Measurements from ENCODE around the gene GLT1D1.

The GLT1D1 gene

GRCh38 chr12:128944956-128945355 lies 91.7 kb downstream of the GLT1D1 start:
- WGBS (ENCODE audit: insufficient coverage) = 98% methylated on average over 24 of the region's 27 CpGs
- peaks cover 0 to 10% (median 4%) of the 10 kb centered on the region in 4 experiments for H3K4me1 ChIP-seq (ENCODE audit: control extremely low read depth in 1 of 4, control insufficient read depth in 4 of 4, insufficient read depth in 4 of 4, low read length in 3 of 4)
- POLR2A ChIA-PET = no interaction called here
- H3K4me3 ChIP-seq (ENCODE audit: control insufficient read depth in 1 of 7, extremely low read depth in 1 of 7, insufficient read depth in 4 of 7, low read depth in 2 of 7, low read length in 6 of 7) = no peak overlapping the region
- DNase-seq = no peak
- CTCF ChIA-PET = interaction anchor here (1.0 kb wide), 1 partner anchor 9 kb away, joined by 4 read pairs; no protein-coding TSS in a partner anchor
- no peaks in the 10 kb centered on the region for H3K36me3 ChIP-seq (ENCODE audit: control insufficient read depth in 4 of 4, insufficient read depth in 4 of 4, low read length in 3 of 4)
- no peaks in the 10 kb centered on the region for H3K9me3 ChIP-seq (ENCODE audit: control extremely low read depth in 1 of 5, control insufficient read depth in 4 of 5, insufficient read depth in 2 of 5, low read depth in 1 of 5, low read length in 4 of 5)
- no peak overlapping the region for H3K27ac ChIP-seq (ENCODE audit: insufficient read depth in 1 of 2, low read depth in 1 of 2, low read length in 2 of 2, poor library complexity in 1 of 2, severe bottlenecking in 2 of 2)
- peaks cover 0 to 2% (median 0%) of the 10 kb centered on the region in 5 experiments for H3K27me3 ChIP-seq (replicated peaks in 2 of 5; ENCODE audit: control insufficient read depth in 4 of 5, insufficient read depth in 5 of 5, low read length in 4 of 5)

GRCh38 chr12:128947209-128947608 lies 93.9 kb downstream of the GLT1D1 start:
- no peaks in the 10 kb centered on the region for H3K9me3 ChIP-seq (ENCODE audit: control extremely low read depth in 1 of 5, control insufficient read depth in 4 of 5, insufficient read depth in 2 of 5, low read depth in 1 of 5, low read length in 4 of 5)
- H3K4me3 ChIP-seq (ENCODE audit: control insufficient read depth in 1 of 7, extremely low read depth in 1 of 7, insufficient read depth in 4 of 7, low read depth in 2 of 7, low read length in 6 of 7) = no peak overlapping the region
- WGBS (ENCODE audit: insufficient coverage) = 94% methylated on average over 7 of the region's 10 CpGs
- DNase-seq = no peak
- peaks cover 0 to 2% (median 0%) of the 10 kb centered on the region in 5 experiments for H3K27me3 ChIP-seq (replicated peaks in 2 of 5; ENCODE audit: control insufficient read depth in 4 of 5, insufficient read depth in 5 of 5, low read length in 4 of 5)
- no peaks in the 10 kb centered on the region for H3K36me3 ChIP-seq (ENCODE audit: control insufficient read depth in 4 of 4, insufficient read depth in 4 of 4, low read length in 3 of 4)
- CTCF ChIA-PET = interaction anchor here (1.1 kb wide), 1 partner anchor 11 kb away, joined by 3 read pairs; no protein-coding TSS in a partner anchor
- POLR2A ChIA-PET = no interaction called here
- no peak overlapping the region for H3K27ac ChIP-seq (ENCODE audit: insufficient read depth in 1 of 2, low read depth in 1 of 2, low read length in 2 of 2, poor library complexity in 1 of 2, severe bottlenecking in 2 of 2)
- H3K4me1 ChIP-seq (ENCODE audit: control extremely low read depth in 1 of 4, control insufficient read depth in 4 of 4, insufficient read depth in 4 of 4, low read length in 3 of 4) = peaks cover 0 to 10% (median 4%) of the 10 kb centered on the region in 4 experiments

GRCh38 chr12:128949086-128949485 lies 95.8 kb downstream of the GLT1D1 start:
- H3K36me3 ChIP-seq (ENCODE audit: control insufficient read depth in 4 of 4, insufficient read depth in 4 of 4, low read length in 3 of 4) = no peaks in the 10 kb centered on the region
- POLR2A ChIA-PET = no interaction called here
- no CpG with 5 or more reads among the region's 5 CpGs for WGBS (ENCODE audit: insufficient coverage)
- CTCF ChIA-PET = no interaction called here
- H3K4me3 ChIP-seq (ENCODE audit: control insufficient read depth in 1 of 7, extremely low read depth in 1 of 7, insufficient read depth in 4 of 7, low read depth in 2 of 7, low read length in 6 of 7) = no peak overlapping the region
- DNase-seq = no peak
- H3K4me1 ChIP-seq (ENCODE audit: control extremely low read depth in 1 of 4, control insufficient read depth in 4 of 4, insufficient read depth in 4 of 4, low read length in 3 of 4) = peaks cover 0 to 10% (median 4%) of the 10 kb centered on the region in 4 experiments
- H3K9me3 ChIP-seq (ENCODE audit: control extremely low read depth in 1 of 5, control insufficient read depth in 4 of 5, insufficient read depth in 2 of 5, low read depth in 1 of 5, low read length in 4 of 5) = no peaks in the 10 kb centered on the region
- no peak overlapping the region for H3K27ac ChIP-seq (ENCODE audit: insufficient read depth in 1 of 2, low read depth in 1 of 2, low read length in 2 of 2, poor library complexity in 1 of 2, severe bottlenecking in 2 of 2)
- peaks cover 0 to under 1% (median 0%) of the 10 kb centered on the region in 5 experiments for H3K27me3 ChIP-seq (replicated peaks in 2 of 5; ENCODE audit: control insufficient read depth in 4 of 5, insufficient read depth in 5 of 5, low read length in 4 of 5)

- Histone ChIP-seq H3K27ac (ENCODE audit: insufficient read depth in 1 of 2, low read depth in 1 of 2, low read length in 2 of 2, poor library complexity in 1 of 2, severe bottlenecking in 2 of 2) (no peak overlapping the region), H3K9me3 (ENCODE audit: control extremely low read depth in 1 of 5, control insufficient read depth in 4 of 5, insufficient read depth in 2 of 5, low read depth in 1 of 5, low read length in 4 of 5) (no peaks in the 10 kb centered on the region), H3K27me3 (replicated peaks in 2 of 5; ENCODE audit: control insufficient read depth in 4 of 5, insufficient read depth in 5 of 5, low read length in 4 of 5) (peaks cover 0 to 7% (median 0%) of the 10 kb centered on the region in 5 experiments), H3K4me3 (ENCODE audit: control insufficient read depth in 1 of 7, extremely low read depth in 1 of 7, insufficient read depth in 4 of 7, low read depth in 2 of 7, low read length in 6 of 7) (no peak overlapping the region), H3K36me3 (ENCODE audit: control insufficient read depth in 4 of 4, insufficient read depth in 4 of 4, low read length in 3 of 4) (no peaks in the 10 kb centered on the region), H3K4me1 (ENCODE audit: control extremely low read depth in 1 of 4, control insufficient read depth in 4 of 4, insufficient read depth in 4 of 4, low read length in 3 of 4) (peaks cover 0 to 10% (median 4%) of the 10 kb centered on the region in 4 experiments)
- ChIA-PET POLR2A (no interaction called here), CTCF (no interaction called here)
- DNase-seq = no peak
- WGBS (ENCODE audit: insufficient coverage) = 90% methylated on average over 12 of the region's 13 CpGs
Measured at GRCh38 chr12:128951448-128951847, 98.2 kb downstream of the GLT1D1 start.

- Histone ChIP-seq H3K36me3 (ENCODE audit: control insufficient read depth in 4 of 4, insufficient read depth in 4 of 4, low read length in 3 of 4) (no peaks in the 10 kb centered on the region), H3K9me3 (ENCODE audit: control extremely low read depth in 1 of 5, control insufficient read depth in 4 of 5, insufficient read depth in 2 of 5, low read depth in 1 of 5, low read length in 4 of 5) (no peaks in the 10 kb centered on the region), H3K4me3 (ENCODE audit: control insufficient read depth in 1 of 7, extremely low read depth in 1 of 7, insufficient read depth in 4 of 7, low read depth in 2 of 7, low read length in 6 of 7) (no peak overlapping the region), H3K4me1 (ENCODE audit: control extremely low read depth in 1 of 4, control insufficient read depth in 4 of 4, insufficient read depth in 4 of 4, low read length in 3 of 4) (no peaks in the 10 kb centered on the region), H3K27ac (ENCODE audit: insufficient read depth in 1 of 2, low read depth in 1 of 2, low read length in 2 of 2, poor library complexity in 1 of 2, severe bottlenecking in 2 of 2) (no peak overlapping the region), H3K27me3 (replicated peaks in 2 of 5; ENCODE audit: control insufficient read depth in 4 of 5, insufficient read depth in 5 of 5, low read length in 4 of 5) (peaks cover 0 to 34% (median 7%) of the 10 kb centered on the region in 5 experiments)
- no peak for DNase-seq
- CTCF ChIA-PET = interaction anchor here (1.3 kb wide), 1 partner anchor 11 kb away, joined by 5 read pairs; no protein-coding TSS in a partner anchor
- POLR2A ChIA-PET = no interaction called here
- 70% methylated on average over 6 of the region's 7 CpGs for WGBS (ENCODE audit: insufficient coverage)
Measured at GRCh38 chr12:128956755-128957154, 103.5 kb downstream of the GLT1D1 start.

GRCh38 chr12:128959901-128960300 lies 106.6 kb downstream of the GLT1D1 start:
- ChIA-PET POLR2A (no interaction called here), CTCF (interaction anchor here (2.5 kb wide), 1 partner anchor 10 kb away, joined by 7 read pairs; no protein-coding TSS in a partner anchor)
- no peaks in the 10 kb centered on the region for H3K36me3 ChIP-seq (ENCODE audit: control insufficient read depth in 4 of 4, insufficient read depth in 4 of 4, low read length in 3 of 4)
- no peak overlapping the region for H3K27ac ChIP-seq (ENCODE audit: insufficient read depth in 1 of 2, low read depth in 1 of 2, low read length in 2 of 2, poor library complexity in 1 of 2, severe bottlenecking in 2 of 2)
- no peak overlapping the region for H3K4me3 ChIP-seq (ENCODE audit: control insufficient read depth in 1 of 7, extremely low read depth in 1 of 7, insufficient read depth in 4 of 7, low read depth in 2 of 7, low read length in 6 of 7)
- H3K4me1 ChIP-seq (ENCODE audit: control extremely low read depth in 1 of 4, control insufficient read depth in 4 of 4, insufficient read depth in 4 of 4, low read length in 3 of 4) = no peaks in the 10 kb centered on the region
- H3K9me3 ChIP-seq (ENCODE audit: control extremely low read depth in 1 of 5, control insufficient read depth in 4 of 5, insufficient read depth in 2 of 5, low read depth in 1 of 5, low read length in 4 of 5) = peaks cover 0 to 9% (median 4%) of the 10 kb centered on the region in 5 experiments
- DNase-seq = no peak
- 68% methylated on average over 12 of the region's 16 CpGs for WGBS (ENCODE audit: insufficient coverage)
- H3K27me3 ChIP-seq (replicated peaks in 2 of 5; ENCODE audit: control insufficient read depth in 4 of 5, insufficient read depth in 5 of 5, low read length in 4 of 5) = peaks cover 0 to 34% (median 7%) of the 10 kb centered on the region in 5 experiments

GRCh38 chr12:128961308-128961902 lies 108.1 kb downstream of the GLT1D1 start:
- POLR2A ChIA-PET = no interaction called here
- WGBS (ENCODE audit: insufficient coverage) = 91% methylated on average over 6 of the region's 8 CpGs

More at GRCh38 chr12:128961308-128961902, 108.1 kb downstream of the GLT1D1 start:
- Histone ChIP-seq H3K27ac (ENCODE audit: insufficient read depth in 1 of 2, low read depth in 1 of 2, low read length in 2 of 2, poor library complexity in 1 of 2, severe bottlenecking in 2 of 2) (no peak overlapping the region), H3K4me1 (ENCODE audit: control extremely low read depth in 1 of 4, control insufficient read depth in 4 of 4, insufficient read depth in 4 of 4, low read length in 3 of 4) (no peaks in the 10 kb centered on the region), H3K27me3 (replicated peaks in 2 of 5; ENCODE audit: control insufficient read depth in 4 of 5, insufficient read depth in 5 of 5, low read length in 4 of 5) (peaks cover 0 to 37% (median 7%) of the 10 kb centered on the region in 5 experiments), H3K9me3 (ENCODE audit: control extremely low read depth in 1 of 5, control insufficient read depth in 4 of 5, insufficient read depth in 2 of 5, low read depth in 1 of 5, low read length in 4 of 5) (peaks cover 0 to 14% (median 4%) of the 10 kb centered on the region in 5 experiments), H3K4me3 (ENCODE audit: control insufficient read depth in 1 of 7, extremely low read depth in 1 of 7, insufficient read depth in 4 of 7, low read depth in 2 of 7, low read length in 6 of 7) (no peak overlapping the region), H3K36me3 (ENCODE audit: control insufficient read depth in 4 of 4, insufficient read depth in 4 of 4, low read length in 3 of 4) (no peaks in the 10 kb centered on the region)
- no peak for DNase-seq
- CTCF ChIA-PET = no interaction called here

Data from common myeloid progenitor, CD34-positive (primary cell).